Endothelial cell of umbilical vein (primary cell): ENCODE measurements around the gene CCNDBP1. TPM values are rescaled to one million over a fixed set of nuclear protein-coding genes. Genes with fewer than 3 reads are reported as not detected.

Experiments
- BruUV-seq: library from RNA; stranded (reverse); fragments of 400-500 nt; replicated peaks from 2 replicates; lab custom pipeline; 2021; lab: Mats Ljungman, UMichigan
- CTCF ChIA-PET: fragments of 300-600, 350-600 bp; sonication (Branson Sonifier 250); formaldehyde crosslinking; loops from one replicate; lab custom pipeline; 2021; ENCODE audit warnings: antibody characterized with exemption, inconsistent platforms; lab: Charles Lee
- POLR2A ChIA-PET: fragments of 300-600, 350-600 bp; sonication (Branson Sonifier 250); formaldehyde crosslinking; loops from one replicate; lab custom pipeline; 2021; ENCODE audit warnings: antibody characterized with exemption, inconsistent platforms; lab: Charles Lee
- DNase-seq: peaks from one replicate; pipeline ENCODE4 v3.0.0-alpha.2; 2011; ENCODE audit warnings: low read depth, low spot score
- FAIRE-seq: peaks from 2 replicates; lab custom pipeline; 2011; peaks lifted over from hg19 to GRCh38; lab: Jason Lieb, UNC
- H2AFZ ChIP-seq: 2 replicates; pipeline ENCODE4 v1.6.0; 2012; ENCODE audit warnings: low read depth, low read length, control low read depth, inconsistent platforms
- H3K27ac ChIP-seq: 2 replicates; pipeline ENCODE4 v1.5.1; 2011; ENCODE audit warnings: low read depth, mild to moderate bottlenecking, control low read depth, low read length, moderate library complexity; ENCODE audit not compliant: insufficient read depth
- H3K27me3 ChIP-seq, 2 experiments: 2 replicates each; pipeline versions ENCODE4 v1.6.0 to v1.6.1; 2011; ENCODE audit warnings: low read length in 2 of 2, mixed read lengths in 1 of 2; ENCODE audit not compliant: control insufficient read depth in 2 of 2, insufficient read depth in 2 of 2
- H3K36me3 ChIP-seq, 2 experiments: 2 replicates in 1 of 2; 3 replicates in 1 of 2; pipeline ENCODE4 v1.5.1; 2011; ENCODE audit warnings: low read length in 2 of 2, mild to moderate bottlenecking in 1 of 2, moderate library complexity in 1 of 2; ENCODE audit not compliant: control insufficient read depth in 2 of 2, insufficient read depth in 2 of 2; ENCODE audit errors: extremely low read depth in 1 of 2
- H3K4me1 ChIP-seq: 3 replicates; pipeline ENCODE4 v1.5.1; 2011; ENCODE audit warnings: mild to moderate bottlenecking, low read length; ENCODE audit not compliant: control insufficient read depth, insufficient read depth; ENCODE audit errors: extremely low read depth
- H3K4me2 ChIP-seq: 2 replicates; pipeline ENCODE4 v1.6.1; 2011; ENCODE audit warnings: low read length, control low read depth, mixed read lengths; ENCODE audit not compliant: insufficient read depth
- H3K4me3 ChIP-seq, 3 experiments: fragments of 200-600 bp in 1 of 3; sonication (generic), shearing (Covaris generic) in 1 of 3; replicated peaks in 1 of 3; 2 replicates each; pipeline ENCODE4 v1.5.1; 2011 to 2016; ENCODE audit warnings: control low read depth in 3 of 3, low read length in 3 of 3, mild to moderate bottlenecking in 2 of 3, inconsistent platforms in 1 of 3, low read depth in 1 of 3, moderate library complexity in 1 of 3; ENCODE audit not compliant: insufficient read depth in 1 of 3
- H3K79me2 ChIP-seq: 2 replicates; pipeline ENCODE4 v1.6.0; 2012; ENCODE audit warnings: low read length, inconsistent platforms; ENCODE audit not compliant: control insufficient read depth, insufficient read depth
- H3K9ac ChIP-seq: replicated peaks from 2 replicates; pipeline ENCODE3; 2011; ENCODE audit warnings: low read length, control low read depth; ENCODE audit not compliant: insufficient read depth; ENCODE audit errors: extremely low read depth
- H3K9me1 ChIP-seq: replicated peaks from 3 replicates; pipeline ENCODE4 v1.6.0; 2011; ENCODE audit warnings: mild to moderate bottlenecking, low read length; ENCODE audit not compliant: control insufficient read depth, insufficient read depth; ENCODE audit errors: extremely low read depth
- H3K9me3 ChIP-seq: replicated peaks from 2 replicates; pipeline ENCODE4 v1.5.1; 2012; ENCODE audit warnings: low read length, inconsistent platforms; ENCODE audit not compliant: control insufficient read depth, insufficient read depth
- H4K20me1 ChIP-seq: replicated peaks from 2 replicates; pipeline ENCODE3; 2011; ENCODE audit warnings: mild to moderate bottlenecking, low read length; ENCODE audit not compliant: control insufficient read depth, insufficient read depth; ENCODE audit errors: extremely low read depth
- CTCF ChIP-seq, 2 donors: IDR thresholded peaks; 1 replicate in 1 of 2; 2 replicates in 1 of 2; pipeline ENCODE4 v1.5.1; 2011; ENCODE audit warnings: low read length in 2 of 2, mild to moderate bottlenecking in 2 of 2, moderate library complexity in 2 of 2, control low read depth in 1 of 2, inconsistent platforms in 1 of 2, low read depth in 1 of 2; ENCODE audit not compliant: insufficient read depth in 1 of 2; ENCODE audit errors: extremely low read depth in 1 of 2
- EZH2 ChIP-seq: IDR thresholded peaks from 2 replicates; pipeline ENCODE4 v1.6.1; 2012; ENCODE audit warnings: borderline replicate concordance, low read depth, mild to moderate bottlenecking, moderate library complexity, low read length, inconsistent platforms; ENCODE audit not compliant: severe bottlenecking
- FOS ChIP-seq: IDR thresholded peaks from 2 replicates; pipeline ENCODE4 v1.6.1; 2011; ENCODE audit warnings: mild to moderate bottlenecking, low read length, moderate library complexity, borderline replicate concordance; ENCODE audit not compliant: insufficient read depth
- GATA2 ChIP-seq: IDR thresholded peaks from 2 replicates; pipeline ENCODE4 v1.7.0; 2011; ENCODE audit warnings: low read depth, mild to moderate bottlenecking, moderate library complexity, mixed read lengths, low read length; ENCODE audit not compliant: insufficient read length, insufficient read depth
- JUN ChIP-seq: IDR thresholded peaks from 2 replicates; pipeline ENCODE4 v1.6.1; 2011; ENCODE audit warnings: borderline replicate concordance, low read depth; ENCODE audit not compliant: insufficient read length, insufficient read depth
- MAX ChIP-seq: IDR thresholded peaks from 2 replicates; pipeline ENCODE4 v1.6.1; 2011; ENCODE audit not compliant: insufficient read depth, insufficient read length
- MYC ChIP-seq: IDR thresholded peaks from one replicate; pipeline ENCODE4 v1.6.1; 2011; ENCODE audit warnings: mild to moderate bottlenecking, low read depth, low read length
- POLR2A ChIP-seq: IDR thresholded peaks from 2 replicates; pipeline ENCODE4 v1.6.1; 2012; ENCODE audit warnings: low read depth, mild to moderate bottlenecking, control low read depth, low read length
- POLR2AphosphoS5 ChIP-seq: IDR thresholded peaks from 2 replicates; pipeline ENCODE4 v1.6.1; 2012; ENCODE audit warnings: low read depth, mild to moderate bottlenecking, control low read depth, low read length, moderate library complexity; ENCODE audit not compliant: insufficient read depth
- dilution Hi-C: fragments of 300-500 bp; cut with MboI; formaldehyde crosslinking; loops from one replicate; pipeline ENCODE4 v1.15.0; 2019; ENCODE audit warnings: low sequenced_read_pairs; ENCODE audit not compliant: extremely low pct_ligation_motif_present
- intact Hi-C: fragments of 100-400 bp; cut with micrococcal nuclease; formaldehyde crosslinking; loops from one replicate; pipeline ENCODE4 v1.10.0; 2022
- polyA plus RNA-seq, 4 experiments: library from polyadenylated mRNA; depleted of rRNA in 3 of 4; stranded (reverse) in 3 of 4; unstranded in 1 of 4; fragments of >200 nt; gene quantifications; 2 replicates each; pipeline versions ENCODE4 v1.2.1 to v1.2.3, GENCODE V29; 2011 to 2012; ENCODE audit warnings: missing spikeins in 1 of 4
- total RNA-seq: library from RNA; stranded (reverse); gene quantifications from 2 replicates; pipeline ENCODE4 v1.2.3, GENCODE V29; 2021

CCNDBP1 gene
- total and polyA plus RNA-seq, 2 donors (not counting 3 experiments of a cell fraction or from before 2014, with no cell fraction given), result 39.9 to 54.9 TPM

DNA sequence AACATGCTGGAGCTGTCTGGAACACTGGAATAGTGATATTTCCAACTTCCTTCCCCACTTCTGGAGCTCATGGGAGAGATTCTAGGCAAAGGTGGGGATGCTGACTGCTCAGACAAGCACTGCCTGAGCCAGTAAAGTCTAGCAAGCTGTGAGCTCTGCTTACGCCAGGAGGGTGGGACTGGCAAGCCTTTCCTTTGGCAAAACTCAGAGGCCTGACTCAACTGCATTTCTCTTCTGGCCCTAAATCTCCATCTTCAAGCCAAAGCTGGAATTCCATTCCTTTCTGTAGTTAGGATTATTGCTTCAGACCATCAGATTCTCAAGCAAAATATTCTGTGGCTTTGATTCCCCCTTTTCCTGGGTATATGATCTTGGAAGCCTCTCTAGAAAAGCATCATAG, 55.9 kb downstream of the CCNDBP1 start:
- Histone ChIP-seq H3K27ac (no peak overlapping the region), H3K4me3 (no peak overlapping the region), H3K36me3 (no peaks in the 10 kb centered on the region), H3K4me1 (no peaks in the 10 kb centered on the region), H3K27me3 (peaks cover 5 to 8% of the 10 kb centered on the region in 2 experiments), H3K4me2 (no peak overlapping the region), H4K20me1 (no peaks in the 10 kb centered on the region), H3K79me2 (no peaks in the 10 kb centered on the region), H3K9me3 (no peaks in the 10 kb centered on the region), H3K9me1 (no peaks in the 10 kb centered on the region), H3K9ac (no peak overlapping the region), H2AFZ (no peak overlapping the region)
- BruUV-seq, result no TSS peak
- TF ChIP-seq MYC (no peak), EZH2 (no peak), CTCF (IDR thresholded peaks at IDR 0.05; ENCODE audit: extremely low read depth in 1 of 2, insufficient read depth in 1 of 2, low read depth in 1 of 2, low read length in 2 of 2) (no peak), POLR2A (no peak), MAX (no peak), POLR2AphosphoS5 (no peak), JUN (no peak), FOS (no peak), GATA2 (no peak)
- intact Hi-C loops, result no loop called here
- FAIRE-seq (no peak), DNase-seq (no peak)
- dilution Hi-C loops, result no loop called here
- CTCF ChIA-PET, result interaction anchor here (0.9 to 3.2 kb wide), 3 partner anchors 11 to 22 kb away, joined by 3 to 18 read pairs (median 4); no protein-coding TSS in a partner anchor
- POLR2A ChIA-PET, result no interaction called here
